PC-3 (cell line): ENCODE data around the gene FBXO38.

ENCODE experiments used
- EZH2 ChIP-seq: fragments of 300-600 bp; sonication (generic); IDR thresholded peaks from one replicate; pipeline ENCODE4 v1.6.1; 2017; ENCODE audit warnings: antibody characterized with exemption, mild to moderate bottlenecking, low read length; ENCODE audit not compliant: unreplicated experiment
- TF ChIP-seq, protein P1 (sequence below): fragments of 300-600 bp; sonication (generic); conservative IDR thresholded peaks from 2 replicates; pipeline ENCODE4 v1.5.1; 2017; ENCODE audit warnings: antibody characterized with exemption, low read depth, mild to moderate bottlenecking, low read length

GRCh38 chr5:148428848-148429247 is 45.1 kb downstream of the FBXO38 start:
- TF ChIP-seq, protein P1, sequence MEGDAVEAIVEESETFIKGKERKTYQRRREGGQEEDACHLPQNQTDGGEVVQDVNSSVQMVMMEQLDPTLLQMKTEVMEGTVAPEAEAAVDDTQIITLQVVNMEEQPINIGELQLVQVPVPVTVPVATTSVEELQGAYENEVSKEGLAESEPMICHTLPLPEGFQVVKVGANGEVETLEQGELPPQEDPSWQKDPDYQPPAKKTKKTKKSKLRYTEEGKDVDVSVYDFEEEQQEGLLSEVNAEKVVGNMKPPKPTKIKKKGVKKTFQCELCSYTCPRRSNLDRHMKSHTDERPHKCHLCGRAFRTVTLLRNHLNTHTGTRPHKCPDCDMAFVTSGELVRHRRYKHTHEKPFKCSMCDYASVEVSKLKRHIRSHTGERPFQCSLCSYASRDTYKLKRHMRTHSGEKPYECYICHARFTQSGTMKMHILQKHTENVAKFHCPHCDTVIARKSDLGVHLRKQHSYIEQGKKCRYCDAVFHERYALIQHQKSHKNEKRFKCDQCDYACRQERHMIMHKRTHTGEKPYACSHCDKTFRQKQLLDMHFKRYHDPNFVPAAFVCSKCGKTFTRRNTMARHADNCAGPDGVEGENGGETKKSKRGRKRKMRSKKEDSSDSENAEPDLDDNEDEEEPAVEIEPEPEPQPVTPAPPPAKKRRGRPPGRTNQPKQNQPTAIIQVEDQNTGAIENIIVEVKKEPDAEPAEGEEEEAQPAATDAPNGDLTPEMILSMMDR: no peak
- no peak for TF ChIP-seq EZH2
